T-helper 1 cell treated with Interleukin-12 subunit alpha and Interleukin-12 subunit beta and Interleukin-4 antibody, amounts not matched to agents 30 μg/mL and 1 μg/mL, for 36 hours (primary cell): ENCODE results near the gene TET3.
A peak's percentile ranks its signal among the peaks of the same experiment; 100 is the strongest.

Source experiments
- H3K27ac Mint-ChIP-seq: one replicate; pipeline ENCODE4 v1.8.0; 2021; ENCODE audit warnings: mild to moderate bottlenecking, mixed read lengths
- H3K27me3 Mint-ChIP-seq: one replicate; pipeline ENCODE4 v1.8.0; 2021; ENCODE audit warnings: low read depth, mixed read lengths
- H3K36me3 Mint-ChIP-seq: one replicate; pipeline ENCODE4 v1.8.0; 2021; ENCODE audit warnings: low read depth, mixed read lengths
- H3K4me1 Mint-ChIP-seq: one replicate; pipeline ENCODE4 v1.8.0; 2021; ENCODE audit warnings: low read depth, mixed read lengths
- H3K4me3 Mint-ChIP-seq: one replicate; pipeline ENCODE4 v1.8.0; 2021; ENCODE audit warnings: mild to moderate bottlenecking, moderate library complexity, mixed read lengths
- H3K9me3 Mint-ChIP-seq: one replicate; pipeline ENCODE4 v1.8.0; 2021; ENCODE audit warnings: mixed read lengths

The TET3 gene

GRCh38 chr2:74001781-74002504 lies 17.2 kb downstream of the TET3 start:
- peaks cover 3% of the 10 kb centered on the region for H3K36me3 Mint-ChIP-seq
- H3K4me3 Mint-ChIP-seq = peak overlapping the region; percentile 78
- peaks cover 3% of the 10 kb centered on the region for H3K27me3 Mint-ChIP-seq
- no peaks in the 10 kb centered on the region for H3K9me3 Mint-ChIP-seq
- no peak overlapping the region for H3K27ac Mint-ChIP-seq
- peaks cover 45% of the 10 kb centered on the region for H3K4me1 Mint-ChIP-seq

GRCh38 chr2:74002505-74003421 lies 18.1 kb downstream of the TET3 start:
- H3K27me3 Mint-ChIP-seq = peaks cover 3% of the 10 kb centered on the region
- peaks cover 41% of the 10 kb centered on the region for H3K4me1 Mint-ChIP-seq
- peaks cover 3% of the 10 kb centered on the region for H3K36me3 Mint-ChIP-seq
- H3K27ac Mint-ChIP-seq = peak overlapping the region; percentile 27
- H3K9me3 Mint-ChIP-seq = no peaks in the 10 kb centered on the region
- peak overlapping the region; percentile 87 for H3K4me3 Mint-ChIP-seq

GRCh38 chr2:74003494-74004211 lies 18.9 kb downstream of the TET3 start:
- Mint-ChIP-seq H3K9me3 (no peaks in the 10 kb centered on the region), H3K4me1 (peaks cover 35% of the 10 kb centered on the region), H3K36me3 (peaks cover 3% of the 10 kb centered on the region), H3K27ac (no peak overlapping the region), H3K27me3 (peaks cover 3% of the 10 kb centered on the region), H3K4me3 (peak overlapping the region; percentile 44)

- H3K36me3 Mint-ChIP-seq = peaks cover 3% of the 10 kb centered on the region
- no peak overlapping the region for H3K27ac Mint-ChIP-seq
- peaks cover 28% of the 10 kb centered on the region for H3K4me1 Mint-ChIP-seq
- H3K27me3 Mint-ChIP-seq = peaks cover 3% of the 10 kb centered on the region
- peak overlapping the region; percentile 37 for H3K4me3 Mint-ChIP-seq
- no peaks in the 10 kb centered on the region for H3K9me3 Mint-ChIP-seq
These were observed 19.8 kb downstream of the TET3 start for GRCh38 chr2:74004212-74005182.

- H3K4me1 Mint-ChIP-seq = peaks cover 27% of the 10 kb centered on the region
- peaks cover 3% of the 10 kb centered on the region for H3K36me3 Mint-ChIP-seq
- peaks cover 3% of the 10 kb centered on the region for H3K27me3 Mint-ChIP-seq
- no peak overlapping the region for H3K27ac Mint-ChIP-seq
- no peaks in the 10 kb centered on the region for H3K9me3 Mint-ChIP-seq
- H3K4me3 Mint-ChIP-seq = no peak overlapping the region
These were observed 21.1 kb downstream of the TET3 start for GRCh38 chr2:74005786-74006185.

GRCh38 chr2:74006459-74006858 lies 21.7 kb downstream of the TET3 start:
- Mint-ChIP-seq H3K4me1 (peaks cover 24% of the 10 kb centered on the region), H3K27ac (no peak overlapping the region), H3K4me3 (no peak overlapping the region), H3K27me3 (peaks cover 3% of the 10 kb centered on the region), H3K36me3 (peaks cover 3% of the 10 kb centered on the region), H3K9me3 (no peaks in the 10 kb centered on the region)

- Mint-ChIP-seq H3K36me3 (peaks cover 3% of the 10 kb centered on the region), H3K9me3 (no peaks in the 10 kb centered on the region), H3K4me1 (peaks cover 18% of the 10 kb centered on the region), H3K27ac (no peak overlapping the region), H3K27me3 (no peaks in the 10 kb centered on the region), H3K4me3 (no peak overlapping the region)
These were observed 22.4 kb downstream of the TET3 start for GRCh38 chr2:74007121-74007520.

- Mint-ChIP-seq H3K27me3 (no peaks in the 10 kb centered on the region), H3K4me1 (peaks cover 18% of the 10 kb centered on the region)
These were observed 23.0 kb downstream of the TET3 start for GRCh38 chr2:74007711-74008110.

GRCh38 chr2:74008761-74009395 lies 24.2 kb downstream of the TET3 start:
- Mint-ChIP-seq H3K4me1 (peaks cover 11% of the 10 kb centered on the region), H3K27me3 (no peaks in the 10 kb centered on the region), H3K4me3 (no peak overlapping the region), H3K27ac (no peak overlapping the region), H3K36me3 (peaks cover 2% of the 10 kb centered on the region), H3K9me3 (no peaks in the 10 kb centered on the region)

More at GRCh38 chr2:74007711-74008110, 23.0 kb downstream of the TET3 start:
- Mint-ChIP-seq H3K9me3 (no peaks in the 10 kb centered on the region), H3K4me3 (no peak overlapping the region), H3K27ac (no peak overlapping the region), H3K36me3 (peaks cover 3% of the 10 kb centered on the region)

GRCh38 chr2:74009577-74009976 lies 24.9 kb downstream of the TET3 start:
- Mint-ChIP-seq H3K27me3 (no peaks in the 10 kb centered on the region), H3K9me3 (no peaks in the 10 kb centered on the region), H3K4me1 (peaks cover 8% of the 10 kb centered on the region), H3K4me3 (no peak overlapping the region), H3K27ac (no peak overlapping the region), H3K36me3 (peaks cover 2% of the 10 kb centered on the region)

GRCh38 chr2:74010087-74010541 lies 25.4 kb downstream of the TET3 start:
- no peak overlapping the region for H3K27ac Mint-ChIP-seq
- H3K4me3 Mint-ChIP-seq = no peak overlapping the region
- no peaks in the 10 kb centered on the region for H3K9me3 Mint-ChIP-seq
- H3K36me3 Mint-ChIP-seq = no peaks in the 10 kb centered on the region
- H3K27me3 Mint-ChIP-seq = no peaks in the 10 kb centered on the region
- peaks cover 8% of the 10 kb centered on the region for H3K4me1 Mint-ChIP-seq

GRCh38 chr2:74011246-74011645 lies 26.5 kb downstream of the TET3 start:
- H3K27me3 Mint-ChIP-seq = no peaks in the 10 kb centered on the region
- no peaks in the 10 kb centered on the region for H3K9me3 Mint-ChIP-seq
- peaks cover 4% of the 10 kb centered on the region for H3K4me1 Mint-ChIP-seq
- H3K27ac Mint-ChIP-seq = no peak overlapping the region
- H3K36me3 Mint-ChIP-seq = no peaks in the 10 kb centered on the region
- no peak overlapping the region for H3K4me3 Mint-ChIP-seq

GRCh38 chr2:74014813-74015212 lies 30.1 kb downstream of the TET3 start:
- Mint-ChIP-seq H3K4me3 (no peak overlapping the region), H3K4me1 (peaks cover 6% of the 10 kb centered on the region), H3K27me3 (no peaks in the 10 kb centered on the region), H3K27ac (no peak overlapping the region), H3K9me3 (no peaks in the 10 kb centered on the region), H3K36me3 (no peaks in the 10 kb centered on the region)
